Tibial nerve (tissue), 4 donors: ENCODE data around the gene CGREF1. TPM values are rescaled to one million over a fixed set of nuclear protein-coding genes. Genes with fewer than 3 reads are reported as not detected.
A peak's percentile ranks its signal among the peaks of the same experiment; 100 is the strongest.

Experiments used
- DNase-seq, 2 donors: peaks; one replicate each; pipeline ENCODE4 v3.0.0-alpha.2; 2019; ENCODE audit warnings: low spot score in 2 of 2
- H3K27ac ChIP-seq, 4 donors: fragments of 200-600 bp; sonication (generic) in 3 of 4; one replicate each; pipeline ENCODE4 v1.5.1; 2017 to 2019; ENCODE audit warnings: mild to moderate bottlenecking in 1 of 4
- H3K27me3 ChIP-seq, 2 donors: fragments of 200-600 bp; sonication (generic) in 1 of 2; one replicate each; pipeline versions ENCODE4 v1.5.1 to v1.6.0; 2017 to 2019
- H3K36me3 ChIP-seq, 3 donors: fragments of 200-600 bp; sonication (generic); one replicate each; pipeline ENCODE4 v1.5.1; 2018 to 2019
- H3K4me1 ChIP-seq, 4 donors: fragments of 200-600 bp; sonication (generic) in 3 of 4; one replicate each; pipeline ENCODE4 v1.5.1; 2017 to 2019
- H3K4me3 ChIP-seq, 4 donors: fragments of 200-600 bp; sonication (generic) in 3 of 4; one replicate each; pipeline ENCODE4 v1.5.1; 2017 to 2019; ENCODE audit warnings: mild to moderate bottlenecking in 1 of 4, moderate library complexity in 1 of 4
- H3K9me3 ChIP-seq, 4 donors: fragments of 200-600 bp; sonication (generic) in 3 of 4; one replicate each; pipeline ENCODE4 v1.5.1; 2017 to 2019
- EP300 ChIP-seq, 2 donors: sonication (generic); formaldehyde crosslinking; IDR thresholded peaks; one replicate each; pipeline ENCODE4 v1.6.1; 2017; ENCODE audit warnings: antibody characterized with exemption in 2 of 2, mild to moderate bottlenecking in 1 of 2
- POLR2A ChIP-seq, 2 donors: fragments of 450-650 bp; IDR thresholded peaks; one replicate each; pipeline ENCODE4 v1.6.1; 2017; ENCODE audit warnings: antibody characterized with exemption in 2 of 2, mild to moderate bottlenecking in 2 of 2, moderate library complexity in 2 of 2
- WGBS, 2 donors: methylation state at CpG; one replicate each; pipeline ENCODE4 v1.1.5; 2018; 5-methylcytosine and 5-hydroxymethylcytosine counted together
- total RNA-seq, 4 donors: library from RNA; depleted of rRNA; stranded (reverse); fragments of >200 nt; gene quantifications; one replicate each; pipeline ENCODE4 v1.1.0, GENCODE V29; 2016
- TF ChIP-seq, protein P1 (sequence below), 5 experiments: fragments of 200-600 bp in 3 of 5; fragments of 450-650 bp in 2 of 5; sonication (generic) in 3 of 5; IDR thresholded peaks; one replicate each; pipeline ENCODE4 v1.5.1; 2016 to 2019; ENCODE audit warnings: antibody characterized with exemption in 5 of 5, mild to moderate bottlenecking in 3 of 5, moderate library complexity in 2 of 5

CGREF1 gene
- total RNA-seq, 4 donors from 2014 or later = 2.8 to 15.9 (median 8.4) TPM

DNA sequence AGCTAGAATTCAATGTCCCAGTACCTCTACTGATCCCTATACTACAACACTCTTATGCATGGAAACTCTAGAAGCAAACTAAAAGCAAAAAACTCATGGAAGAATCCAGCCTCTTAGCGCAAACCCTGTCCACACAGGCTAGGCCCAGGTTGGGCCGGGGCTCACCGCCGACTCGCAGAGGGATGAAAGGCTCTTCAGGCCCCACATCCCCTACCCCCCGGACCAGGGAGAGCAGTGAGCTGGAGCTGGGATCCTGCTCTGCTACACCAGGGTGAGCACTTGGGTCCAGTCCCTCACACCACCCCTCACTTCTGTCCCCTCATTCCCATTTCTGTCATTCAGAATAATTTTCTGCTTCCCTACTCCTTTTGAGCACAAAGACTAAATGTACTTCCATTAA is 49.5 kb downstream of the CGREF1 start:
- 80 to 90% methylated on average over 6 of the region's 6 CpGs for WGBS, 2 donors
- peaks cover 0 to 63% (median 19%) of the 10 kb centered on the region in 4 donors for H3K4me1 ChIP-seq
- H3K4me3 ChIP-seq = no peak overlapping the region
- no peak for DNase-seq
- no peaks in the 10 kb centered on the region for H3K27me3 ChIP-seq
- TF ChIP-seq EP300 (IDR thresholded peaks at IDR 0.05) (no peak), POLR2A (IDR thresholded peaks at IDR 0.05) (no peak)
- TF ChIP-seq, protein P1, sequence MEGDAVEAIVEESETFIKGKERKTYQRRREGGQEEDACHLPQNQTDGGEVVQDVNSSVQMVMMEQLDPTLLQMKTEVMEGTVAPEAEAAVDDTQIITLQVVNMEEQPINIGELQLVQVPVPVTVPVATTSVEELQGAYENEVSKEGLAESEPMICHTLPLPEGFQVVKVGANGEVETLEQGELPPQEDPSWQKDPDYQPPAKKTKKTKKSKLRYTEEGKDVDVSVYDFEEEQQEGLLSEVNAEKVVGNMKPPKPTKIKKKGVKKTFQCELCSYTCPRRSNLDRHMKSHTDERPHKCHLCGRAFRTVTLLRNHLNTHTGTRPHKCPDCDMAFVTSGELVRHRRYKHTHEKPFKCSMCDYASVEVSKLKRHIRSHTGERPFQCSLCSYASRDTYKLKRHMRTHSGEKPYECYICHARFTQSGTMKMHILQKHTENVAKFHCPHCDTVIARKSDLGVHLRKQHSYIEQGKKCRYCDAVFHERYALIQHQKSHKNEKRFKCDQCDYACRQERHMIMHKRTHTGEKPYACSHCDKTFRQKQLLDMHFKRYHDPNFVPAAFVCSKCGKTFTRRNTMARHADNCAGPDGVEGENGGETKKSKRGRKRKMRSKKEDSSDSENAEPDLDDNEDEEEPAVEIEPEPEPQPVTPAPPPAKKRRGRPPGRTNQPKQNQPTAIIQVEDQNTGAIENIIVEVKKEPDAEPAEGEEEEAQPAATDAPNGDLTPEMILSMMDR (IDR thresholded peaks at IDR 0.05) = no peak
- H3K9me3 ChIP-seq = no peaks in the 10 kb centered on the region
- H3K36me3 ChIP-seq = peaks cover 0 to 47% (median 0%) of the 10 kb centered on the region in 3 donors
- peak overlapping the region in 1 of 4 donors; percentile 98 for H3K27ac ChIP-seq

DNA sequence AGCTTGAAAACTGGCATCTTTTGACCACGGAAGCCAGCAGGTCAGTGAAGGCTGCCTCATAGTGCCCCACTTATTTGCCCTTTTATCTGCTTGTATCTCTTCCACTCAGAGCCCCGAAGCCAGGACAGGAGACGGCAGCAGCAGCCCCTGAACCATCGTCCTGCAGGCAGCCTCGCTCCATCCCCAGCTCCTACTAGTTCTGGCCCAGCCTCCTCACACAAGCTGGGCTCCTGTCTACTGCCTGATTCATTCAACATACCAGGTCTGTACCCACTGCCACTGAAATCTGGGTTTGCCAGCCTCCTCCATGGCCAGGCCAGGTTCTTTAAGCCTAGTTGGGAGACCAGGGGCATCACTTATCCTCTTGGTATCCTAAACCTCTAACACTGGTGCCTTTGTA is 51.5 kb downstream of the CGREF1 start:
- no peak overlapping the region for H3K4me3 ChIP-seq
- H3K36me3 ChIP-seq = peaks cover 0 to 61% (median 0%) of the 10 kb centered on the region in 3 donors
- DNase-seq = no peak
- TF ChIP-seq EP300 (IDR thresholded peaks at IDR 0.05) = no peak
- WGBS, 2 donors = 83 to 91% methylated on average over 5 of the region's 5 CpGs
- H3K27me3 ChIP-seq = no peaks in the 10 kb centered on the region
- no peaks in the 10 kb centered on the region for H3K9me3 ChIP-seq
- peaks cover 0 to 43% (median 16%) of the 10 kb centered on the region in 4 donors for H3K4me1 ChIP-seq
- H3K27ac ChIP-seq = no peak overlapping the region

GRCh38 chr2:27065128-27065527 is 53.8 kb downstream of the CGREF1 start:
- peaks cover 0 to 77% (median 0%) of the 10 kb centered on the region in 3 donors for H3K36me3 ChIP-seq
- TF ChIP-seq EP300 (IDR thresholded peaks at IDR 0.05) (no peak), POLR2A (IDR thresholded peaks at IDR 0.05) (no peak)
- TF ChIP-seq, protein P1 (IDR thresholded peaks at IDR 0.05) = no peak

GRCh38 chr2:27060323-27060722 is 58.6 kb downstream of the CGREF1 start:
- no peak for DNase-seq
- Histone ChIP-seq H3K27me3 (no peaks in the 10 kb centered on the region), H3K36me3 (peaks cover 0 to 81% (median 0%) of the 10 kb centered on the region in 3 donors), H3K9me3 (no peaks in the 10 kb centered on the region), H3K27ac (no peak overlapping the region), H3K4me1 (no peaks in the 10 kb centered on the region), H3K4me3 (no peak overlapping the region)
- TF ChIP-seq EP300 (IDR thresholded peaks at IDR 0.05) = no peak
- no peak for TF ChIP-seq POLR2A (IDR thresholded peaks at IDR 0.05)
- TF ChIP-seq, protein P1 (IDR thresholded peaks at IDR 0.05) = no peak
- 84 to 90% methylated on average over 3 of the region's 3 CpGs for WGBS, 2 donors

More at GRCh38 chr2:27065128-27065527, 53.8 kb downstream of the CGREF1 start:
- no peak for DNase-seq
- Histone ChIP-seq H3K4me3 (no peak overlapping the region), H3K27ac (no peak overlapping the region), H3K9me3 (no peaks in the 10 kb centered on the region), H3K27me3 (no peaks in the 10 kb centered on the region), H3K4me1 (peaks cover 0 to 29% (median 4%) of the 10 kb centered on the region in 4 donors)
- WGBS, 2 donors = 83 to 90% methylated on average over 3 of the region's 3 CpGs

DNA sequence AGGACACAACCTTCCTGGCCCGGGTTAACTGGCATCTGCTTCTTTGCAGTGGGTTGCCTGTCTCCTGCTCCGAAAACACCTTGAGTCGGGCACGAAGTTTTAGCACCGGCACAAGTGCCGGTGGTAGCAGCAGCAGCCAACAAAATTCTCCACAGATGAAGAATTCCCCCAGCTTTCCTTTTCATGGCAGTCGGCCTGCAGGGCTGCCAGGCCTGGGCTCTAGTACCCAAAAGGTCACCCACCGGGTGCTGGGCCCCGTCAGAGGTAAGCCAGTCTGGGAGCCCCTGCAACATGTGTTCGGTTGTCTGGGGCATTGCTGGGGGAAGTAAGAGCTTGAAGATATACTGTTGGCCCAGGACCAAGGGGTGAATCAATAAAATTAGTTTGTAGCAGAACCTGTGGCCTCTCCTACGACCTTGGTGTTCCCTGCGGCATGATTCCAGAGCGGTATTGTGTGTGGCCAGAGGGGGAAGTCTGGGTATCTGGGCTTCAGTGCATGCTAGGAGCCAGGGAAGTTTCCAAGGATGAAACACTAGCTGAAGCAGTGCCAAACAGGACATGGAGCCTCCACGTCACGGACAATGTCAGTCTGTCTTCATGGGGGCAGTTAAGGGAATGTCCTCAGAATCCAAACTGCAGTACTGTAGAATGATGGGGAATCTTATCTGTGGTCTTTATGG is 59.6 kb downstream of the CGREF1 start:
- Histone ChIP-seq H3K27ac (no peak overlapping the region), H3K4me1 (no peaks in the 10 kb centered on the region), H3K4me3 (no peak overlapping the region), H3K9me3 (no peaks in the 10 kb centered on the region), H3K27me3 (no peaks in the 10 kb centered on the region), H3K36me3 (peaks cover 0 to 88% (median 0%) of the 10 kb centered on the region in 3 donors)
- 77 to 79% methylated on average over 13 to 15 of the region's 15 CpGs for WGBS, 2 donors
- DNase-seq = no peak
- TF ChIP-seq, protein P1 (IDR thresholded peaks at IDR 0.05) = no peak
- no peak for TF ChIP-seq EP300 (IDR thresholded peaks at IDR 0.05)
- TF ChIP-seq POLR2A (IDR thresholded peaks at IDR 0.05) = no peak
